GM12872 (cell line): ENCODE data around the gene TBC1D1.

ENCODE experiments used
- CTCF ChIP-seq: IDR thresholded peaks from 3 replicates; pipeline ENCODE4 v1.5.1; 2011; ENCODE audit warnings: low read depth, mild to moderate bottlenecking, low read length, moderate library complexity; ENCODE audit not compliant: insufficient read depth

TBC1D1 gene

GRCh38 chr4:38149472-38149996 lies 258.6 kb downstream of the TBC1D1 start:
- no peak for TF ChIP-seq CTCF

GRCh38 chr4:38149997-38150671 lies 259.2 kb downstream of the TBC1D1 start:
- TF ChIP-seq CTCF = no peak

- TF ChIP-seq CTCF = no peak
Observed at GRCh38 chr4:38150766-38151165, 259.9 kb downstream of the TBC1D1 start.

GRCh38 chr4:38151873-38152272 lies 261.0 kb downstream of the TBC1D1 start:
- TF ChIP-seq CTCF = no peak

GRCh38 chr4:38152305-38152704 lies 261.4 kb downstream of the TBC1D1 start:
- TF ChIP-seq CTCF = no peak

- no peak for TF ChIP-seq CTCF
Observed at GRCh38 chr4:38152721-38153386, 262.0 kb downstream of the TBC1D1 start.

- TF ChIP-seq CTCF = no peak
Observed at GRCh38 chr4:38153387-38153760, 262.5 kb downstream of the TBC1D1 start.
